IMR-90 (cell line): ENCODE results near the gene MED23. TPM values are rescaled to one million over a fixed set of nuclear protein-coding genes. Genes with fewer than 3 reads are reported as not detected.

ENCODE experiments used
- ATAC-seq: fragments of 200-7000 bp; cut with Tn5 transposase; 2 replicates; pipeline ENCODE4 v1.9.1; 2020; ENCODE audit warnings: low read depth, mild to moderate bottlenecking, moderate library complexity
- BruUV-seq: library from RNA; stranded (reverse); fragments of 400-500 nt; replicated peaks from 2 replicates; lab custom pipeline; 2021; lab: Mats Ljungman, UMichigan
- CTCF ChIA-PET: fragments of 300-600 bp; formaldehyde crosslinking; extraction: SDS; loops from one replicate; lab custom pipeline; 2021; ENCODE audit warnings: antibody characterized with exemption; lab: Yijun Ruan, JAX
- POLR2A ChIA-PET: fragments of 300-600 bp; sonication (Branson Sonifier 250); formaldehyde crosslinking; loops from one replicate; lab custom pipeline; 2022; ENCODE audit warnings: antibody characterized with exemption; ENCODE audit not compliant: unreplicated experiment; lab: Charles Lee
- DNase-seq: peaks from one replicate; pipeline ENCODE4 v3.0.0; 2013
- H2AFZ ChIP-seq: replicated peaks from 2 replicates; pipeline ENCODE3; 2013; ENCODE audit warnings: low read length, mild to moderate bottlenecking; ENCODE audit not compliant: poor library complexity
- H2AK5ac ChIP-seq: 2 replicates; pipeline ENCODE4 v1.6.1; 2013; ENCODE audit warnings: low read depth, low read length, inconsistent platforms
- H2AK9ac ChIP-seq: replicated peaks from 2 replicates; pipeline ENCODE3; 2013; ENCODE audit warnings: mild to moderate bottlenecking, low read depth, low read length, moderate library complexity; ENCODE audit not compliant: poor library complexity
- H2BK120ac ChIP-seq: 2 replicates; pipeline ENCODE4 v1.6.1; 2013; ENCODE audit warnings: low read depth, low read length, inconsistent platforms
- H2BK15ac ChIP-seq: 3 replicates; pipeline ENCODE4 v1.6.1; 2013; ENCODE audit warnings: low read depth, low read length, inconsistent platforms
- H2BK20ac ChIP-seq: 2 replicates; pipeline ENCODE4 v1.6.1; 2013; ENCODE audit warnings: low read depth, mild to moderate bottlenecking, inconsistent platforms, low read length, moderate library complexity
- H2BK5ac ChIP-seq: 2 replicates; pipeline ENCODE4 v1.6.1; 2013; ENCODE audit warnings: mild to moderate bottlenecking, low read depth, low read length, inconsistent platforms; ENCODE audit not compliant: poor library complexity, severe bottlenecking
- H3K14ac ChIP-seq: replicated peaks from 2 replicates; pipeline ENCODE4 v1.6.1; 2013; ENCODE audit warnings: low read depth, low read length, inconsistent platforms
- H3K18ac ChIP-seq: 2 replicates; pipeline ENCODE4 v1.6.1; 2013; ENCODE audit warnings: low read depth, low read length, control low read depth
- H3K23ac ChIP-seq: 2 replicates; pipeline ENCODE4 v1.6.1; 2013; ENCODE audit warnings: low read depth, low read length, inconsistent platforms
- H3K27ac ChIP-seq: 2 replicates; pipeline ENCODE4 v1.5.1; 2013; ENCODE audit warnings: mild to moderate bottlenecking, control low read depth, low read length; ENCODE audit not compliant: insufficient read depth
- H3K27me3 ChIP-seq: 2 replicates; pipeline ENCODE4 v1.6.1; 2013; ENCODE audit warnings: low read length; ENCODE audit not compliant: control insufficient read depth, insufficient read depth
- H3K36me3 ChIP-seq: 2 replicates; pipeline ENCODE4 v1.6.1; 2013; ENCODE audit warnings: low read length, mixed read lengths; ENCODE audit not compliant: control insufficient read depth, insufficient read depth
- H3K4ac ChIP-seq: 2 replicates; pipeline ENCODE4 v1.6.1; 2013; ENCODE audit warnings: low read depth, low read length, inconsistent platforms
- H3K4me1 ChIP-seq: 2 replicates; pipeline ENCODE4 v1.6.1; 2013; ENCODE audit warnings: low read length, mixed read lengths; ENCODE audit not compliant: control insufficient read depth, insufficient read depth
- H3K4me2 ChIP-seq: 2 replicates; pipeline ENCODE4 v1.6.1; 2013; ENCODE audit warnings: low read depth, mild to moderate bottlenecking, control low read depth, low read length, moderate library complexity
- H3K4me3 ChIP-seq: 2 replicates; pipeline ENCODE4 v1.5.1; 2013; ENCODE audit warnings: low read depth, mild to moderate bottlenecking, control low read depth, low read length, moderate library complexity; ENCODE audit not compliant: insufficient read depth
- H3K56ac ChIP-seq: 2 replicates; pipeline ENCODE4 v1.6.1; 2013; ENCODE audit warnings: low read length, inconsistent platforms; ENCODE audit not compliant: insufficient read depth; ENCODE audit errors: extremely low read depth
- H3K79me1 ChIP-seq, 2 experiments: 2 replicates each; pipeline ENCODE4 v1.6.1; 2013; ENCODE audit warnings: low read length in 2 of 2, inconsistent platforms in 1 of 2, low read depth in 1 of 2
- H3K9ac ChIP-seq: 2 replicates; pipeline ENCODE4 v1.6.1; 2013; ENCODE audit warnings: low read depth, low read length, control low read depth
- H3K9me1 ChIP-seq: 2 replicates; pipeline ENCODE4 v1.6.1; 2013; ENCODE audit warnings: low read length, inconsistent platforms; ENCODE audit not compliant: insufficient read depth
- H3K9me3 ChIP-seq: 2 replicates; pipeline ENCODE4 v1.6.1; 2013; ENCODE audit warnings: low read length; ENCODE audit not compliant: control insufficient read depth, insufficient read depth
- H4K20me1 ChIP-seq: 2 replicates; pipeline ENCODE4 v1.6.1; 2013; ENCODE audit warnings: low read length, inconsistent platforms; ENCODE audit not compliant: insufficient read depth
- H4K5ac ChIP-seq: 2 replicates; pipeline ENCODE4 v1.6.1; 2013; ENCODE audit warnings: mild to moderate bottlenecking, low read depth, low read length, control low read depth
- H4K8ac ChIP-seq, 2 experiments: 2 replicates each; pipeline ENCODE4 v1.6.1; 2013; ENCODE audit warnings: low read depth in 2 of 2, low read length in 2 of 2, control low read depth in 1 of 2, inconsistent platforms in 1 of 2
- H4K91ac ChIP-seq: 2 replicates; pipeline ENCODE4 v1.6.1; 2013; ENCODE audit warnings: low read depth, low read length, inconsistent platforms; ENCODE audit not compliant: insufficient read depth
- BHLHE40 ChIP-seq: fragments of 150-350 bp; IDR thresholded peaks from 2 replicates; pipeline ENCODE4 v1.6.1; 2016; ENCODE audit warnings: mild to moderate bottlenecking, low read depth, low read length
- CEBPB ChIP-seq: IDR thresholded peaks from 2 replicates; pipeline ENCODE4 v1.6.1; 2012; ENCODE audit warnings: low read depth, low read length, improper control_type of control experiment
- CHD1 ChIP-seq: IDR thresholded peaks from 2 replicates; pipeline ENCODE4 v1.6.1; 2012; ENCODE audit warnings: low read depth, low read length, improper control_type of control experiment
- FOS ChIP-seq: fragments of 150-350 bp; IDR thresholded peaks from 2 replicates; pipeline ENCODE4 v1.6.1; 2016; ENCODE audit warnings: low read depth, low read length
- MAFK ChIP-seq: IDR thresholded peaks from 2 replicates; pipeline ENCODE4 v1.6.1; 2012; ENCODE audit warnings: low read depth, low read length, improper control_type of control experiment
- MAZ ChIP-seq: IDR thresholded peaks from 2 replicates; pipeline ENCODE4 v1.6.1; 2012; ENCODE audit warnings: low read depth, mild to moderate bottlenecking, low read length, improper control_type of control experiment, moderate library complexity, borderline replicate concordance
- MXI1 ChIP-seq: IDR thresholded peaks from 2 replicates; pipeline ENCODE4 v1.6.1; 2012; ENCODE audit warnings: low read depth, mild to moderate bottlenecking, low read length, moderate library complexity, borderline replicate concordance
- NFE2L2 ChIP-seq: fragments of 150-350 bp; IDR thresholded peaks from 2 replicates; pipeline ENCODE4 v1.6.1; 2016; ENCODE audit warnings: low read depth, mild to moderate bottlenecking, low read length
- POLR2A ChIP-seq: IDR thresholded peaks from 2 replicates; pipeline ENCODE4 v1.6.1; 2012; ENCODE audit warnings: mild to moderate bottlenecking, low read depth, low read length
- RAD21 ChIP-seq: IDR thresholded peaks from 2 replicates; pipeline ENCODE4 v1.6.1; 2012; ENCODE audit warnings: low read length, improper control_type of control experiment
- RFX5 ChIP-seq: IDR thresholded peaks from 2 replicates; pipeline ENCODE4 v1.8.0; 2012; ENCODE audit warnings: low read depth, mild to moderate bottlenecking, low read length, moderate library complexity
- SMC3 ChIP-seq: fragments of 150-350 bp; IDR thresholded peaks from 2 replicates; pipeline ENCODE4 v1.6.1; 2016; ENCODE audit warnings: low read depth, mild to moderate bottlenecking, antibody characterized with exemption, low read length, moderate library complexity
- WGBS, 2 experiments: methylation state at CpG; one replicate each; pipeline versions ENCODE4 v1.1.5 to v1.1.7; 2013; ENCODE audit warnings: missing lambda C conversion rate in 2 of 2; ENCODE audit not compliant: insufficient read length in 1 of 2; ENCODE audit errors: extremely low coverage in 2 of 2; 5-methylcytosine and 5-hydroxymethylcytosine counted together
- dilution Hi-C: fragments of 300-500 bp; cut with HindIII; formaldehyde crosslinking; loops from one replicate; pipeline ENCODE4 v1.14.3; 2018; ENCODE audit warnings: low sequenced_read_pairs; ENCODE audit not compliant: unreplicated experiment
- in situ Hi-C: fragments of 300-500 bp; cut with MboI; formaldehyde crosslinking; loops from 3 replicates; pipeline ENCODE4 v1.14.3; 2019; ENCODE audit warnings: low sequenced_read_pairs, inconsistent platforms, mixed read lengths
- intact Hi-C: fragments of 100-400 bp; cut with micrococcal nuclease; formaldehyde crosslinking; loops from 2 replicates; pipeline ENCODE4 v1.10.0; 2022
- polyA plus RNA-seq, 3 experiments: library from polyadenylated mRNA; depleted of rRNA; stranded (reverse); fragments of >200 nt; gene quantifications; 2 replicates each; pipeline ENCODE4 v1.2.3, GENCODE V29; 2012; ENCODE audit warnings: low replicate concordance in 1 of 3
- total RNA-seq: library from RNA; depleted of rRNA; stranded (reverse); fragments of >200 nt; gene quantifications from 2 replicates; pipeline ENCODE4 v1.2.3, GENCODE V29; 2012
- TF ChIP-seq, protein P1 (sequence below): conservative IDR thresholded peaks from 2 replicates; pipeline ENCODE4 v1.5.1; 2012; ENCODE audit warnings: mild to moderate bottlenecking, low read depth, low read length, improper control_type of control experiment
- TF ChIP-seq, protein P2 (sequence below): fragments of 150-350 bp; IDR thresholded peaks from 2 replicates; pipeline ENCODE4 v1.6.1; 2016; ENCODE audit warnings: low read depth, mild to moderate bottlenecking, low read length, moderate library complexity, borderline replicate concordance

MED23 gene
- total and polyA plus RNA-seq, 2 of the 4 experiments (the other 2 are of a cell fraction) = 16.0 to 40.7 TPM

DNA sequence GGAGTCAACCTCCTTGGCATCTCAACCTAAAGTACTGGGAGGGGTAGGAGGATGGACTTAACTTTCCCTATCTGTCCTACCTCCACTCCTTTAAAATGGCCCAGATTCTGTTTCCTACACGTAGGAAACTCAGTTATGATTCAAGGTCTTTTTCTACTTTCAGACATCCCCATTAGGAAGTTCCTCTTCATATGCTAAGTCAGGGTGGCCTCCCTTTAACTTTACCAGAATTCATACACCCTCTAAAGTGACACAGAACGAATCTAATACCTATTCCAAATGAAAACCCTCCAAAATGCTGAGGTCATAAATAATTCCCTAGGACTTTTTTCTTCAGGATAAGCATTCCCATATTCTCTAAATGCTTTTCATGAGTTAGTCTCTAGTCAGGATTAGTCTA lies 39.4 kb downstream of the MED23 start:
- CTCF ChIA-PET = no interaction called here
- Histone ChIP-seq H2AFZ (no peak overlapping the region), H2BK5ac (no peak overlapping the region), H3K9me1 (no peaks in the 10 kb centered on the region), H2AK5ac (no peak overlapping the region), H3K27me3 (no peaks in the 10 kb centered on the region), H2BK15ac (no peak overlapping the region), H3K36me3 (peaks cover 32% of the 10 kb centered on the region), H3K23ac (no peak overlapping the region), H2AK9ac (no peak overlapping the region), H4K91ac (no peak overlapping the region), H4K8ac (no peak overlapping the region), H3K56ac (no peak overlapping the region), H2BK120ac (no peak overlapping the region), H3K9ac (no peak overlapping the region), H4K5ac (no peak overlapping the region), H3K4me3 (no peak overlapping the region), H3K27ac (no peak overlapping the region), H3K18ac (no peak overlapping the region), H3K79me1 (no peaks in the 10 kb centered on the region; a peak in 2 of 4 replicates), H2BK20ac (no peak overlapping the region), H4K20me1 (no peaks in the 10 kb centered on the region), H3K4me2 (no peak overlapping the region), H3K9me3 (no peaks in the 10 kb centered on the region), H3K4ac (no peak overlapping the region), H3K4me1 (no peaks in the 10 kb centered on the region), H3K14ac (no peak overlapping the region)
- TF ChIP-seq BHLHE40 (no peak), MAZ (no peak), CEBPB (no peak), NFE2L2 (no peak), RAD21 (no peak), MXI1 (no peak), MAFK (no peak), SMC3 (no peak), FOS (no peak), CHD1 (no peak), RFX5 (no peak), POLR2A (no peak)
- TF ChIP-seq, protein P1, sequence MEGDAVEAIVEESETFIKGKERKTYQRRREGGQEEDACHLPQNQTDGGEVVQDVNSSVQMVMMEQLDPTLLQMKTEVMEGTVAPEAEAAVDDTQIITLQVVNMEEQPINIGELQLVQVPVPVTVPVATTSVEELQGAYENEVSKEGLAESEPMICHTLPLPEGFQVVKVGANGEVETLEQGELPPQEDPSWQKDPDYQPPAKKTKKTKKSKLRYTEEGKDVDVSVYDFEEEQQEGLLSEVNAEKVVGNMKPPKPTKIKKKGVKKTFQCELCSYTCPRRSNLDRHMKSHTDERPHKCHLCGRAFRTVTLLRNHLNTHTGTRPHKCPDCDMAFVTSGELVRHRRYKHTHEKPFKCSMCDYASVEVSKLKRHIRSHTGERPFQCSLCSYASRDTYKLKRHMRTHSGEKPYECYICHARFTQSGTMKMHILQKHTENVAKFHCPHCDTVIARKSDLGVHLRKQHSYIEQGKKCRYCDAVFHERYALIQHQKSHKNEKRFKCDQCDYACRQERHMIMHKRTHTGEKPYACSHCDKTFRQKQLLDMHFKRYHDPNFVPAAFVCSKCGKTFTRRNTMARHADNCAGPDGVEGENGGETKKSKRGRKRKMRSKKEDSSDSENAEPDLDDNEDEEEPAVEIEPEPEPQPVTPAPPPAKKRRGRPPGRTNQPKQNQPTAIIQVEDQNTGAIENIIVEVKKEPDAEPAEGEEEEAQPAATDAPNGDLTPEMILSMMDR = no peak
- TF ChIP-seq, protein P2, sequence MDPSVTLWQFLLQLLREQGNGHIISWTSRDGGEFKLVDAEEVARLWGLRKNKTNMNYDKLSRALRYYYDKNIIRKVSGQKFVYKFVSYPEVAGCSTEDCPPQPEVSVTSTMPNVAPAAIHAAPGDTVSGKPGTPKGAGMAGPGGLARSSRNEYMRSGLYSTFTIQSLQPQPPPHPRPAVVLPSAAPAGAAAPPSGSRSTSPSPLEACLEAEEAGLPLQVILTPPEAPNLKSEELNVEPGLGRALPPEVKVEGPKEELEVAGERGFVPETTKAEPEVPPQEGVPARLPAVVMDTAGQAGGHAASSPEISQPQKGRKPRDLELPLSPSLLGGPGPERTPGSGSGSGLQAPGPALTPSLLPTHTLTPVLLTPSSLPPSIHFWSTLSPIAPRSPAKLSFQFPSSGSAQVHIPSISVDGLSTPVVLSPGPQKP = no peak
- POLR2A ChIA-PET = no interaction called here
- no CpG with 5 or more reads among the region's 2 CpGs for WGBS, 2 experiments
- in situ Hi-C loops = no loop called here
- dilution Hi-C loops = no loop called here
- no TSS peak for BruUV-seq
- no peak for DNase-seq
- intact Hi-C loops = no loop called here
- no peak for ATAC-seq
